ENCODE data around the gene CEP72. TPM values are rescaled to one million over a fixed set of nuclear protein-coding genes. Genes with fewer than 3 reads are reported as not detected.
"Not testable (repeated sequence)": the region's sequence is repeated elsewhere in the genome, so short reads cannot be mapped to it uniquely, and the experiment has no call there.

Gene CEP72
- total RNA-seq, 1 experiment from 2014 or later = 56.5 TPM

GRCh38 chr5:691817-692528 lies 79.8 kb downstream of the CEP72 start:
- Mint-ChIP-seq H3K4me3 (ENCODE audit: low read depth, unreplicated experiment) (peak overlapping the region; percentile 51), H3K36me3 (ENCODE audit: insufficient read depth, unreplicated experiment) (no peaks in the 10 kb centered on the region), H3K9me3 (ENCODE audit: low read depth, unreplicated experiment) (no peaks in the 10 kb centered on the region), H3K27me3 (ENCODE audit: unreplicated experiment) (peaks cover 10% of the 10 kb centered on the region), H3K27ac (ENCODE audit: unreplicated experiment) (no peak overlapping the region), H3K4me1 (ENCODE audit: low read depth, unreplicated experiment) (no peaks in the 10 kb centered on the region)
- no peak for DNase-seq
- BruUV-seq (replicated peaks) = no TSS peak
- TF ChIP-seq, protein P1, sequence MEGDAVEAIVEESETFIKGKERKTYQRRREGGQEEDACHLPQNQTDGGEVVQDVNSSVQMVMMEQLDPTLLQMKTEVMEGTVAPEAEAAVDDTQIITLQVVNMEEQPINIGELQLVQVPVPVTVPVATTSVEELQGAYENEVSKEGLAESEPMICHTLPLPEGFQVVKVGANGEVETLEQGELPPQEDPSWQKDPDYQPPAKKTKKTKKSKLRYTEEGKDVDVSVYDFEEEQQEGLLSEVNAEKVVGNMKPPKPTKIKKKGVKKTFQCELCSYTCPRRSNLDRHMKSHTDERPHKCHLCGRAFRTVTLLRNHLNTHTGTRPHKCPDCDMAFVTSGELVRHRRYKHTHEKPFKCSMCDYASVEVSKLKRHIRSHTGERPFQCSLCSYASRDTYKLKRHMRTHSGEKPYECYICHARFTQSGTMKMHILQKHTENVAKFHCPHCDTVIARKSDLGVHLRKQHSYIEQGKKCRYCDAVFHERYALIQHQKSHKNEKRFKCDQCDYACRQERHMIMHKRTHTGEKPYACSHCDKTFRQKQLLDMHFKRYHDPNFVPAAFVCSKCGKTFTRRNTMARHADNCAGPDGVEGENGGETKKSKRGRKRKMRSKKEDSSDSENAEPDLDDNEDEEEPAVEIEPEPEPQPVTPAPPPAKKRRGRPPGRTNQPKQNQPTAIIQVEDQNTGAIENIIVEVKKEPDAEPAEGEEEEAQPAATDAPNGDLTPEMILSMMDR (IDR thresholded peaks at IDR 0.05; ENCODE audit: unreplicated experiment) = no peak
- intact Hi-C loops (cut with micrococcal nuclease; ENCODE audit: unreplicated experiment) = no loop called here
- CTCF ChIA-PET = no interaction called here

GRCh38 chr5:692529-693041 lies 80.4 kb downstream of the CEP72 start:
- DNase-seq; H3K4me1 Mint-ChIP-seq (ENCODE audit: low read depth, unreplicated experiment); H3K36me3 Mint-ChIP-seq (ENCODE audit: insufficient read depth, unreplicated experiment); CTCF ChIA-PET; H3K27ac Mint-ChIP-seq (ENCODE audit: unreplicated experiment); H3K9me3 Mint-ChIP-seq (ENCODE audit: low read depth, unreplicated experiment); BruUV-seq (replicated peaks); intact Hi-C loops (cut with micrococcal nuclease; ENCODE audit: unreplicated experiment): not testable (repeated sequence)
- peak overlapping the region; percentile 51 for H3K4me3 Mint-ChIP-seq (ENCODE audit: low read depth, unreplicated experiment)
- H3K27me3 Mint-ChIP-seq (ENCODE audit: unreplicated experiment) = peaks cover 15% of the 10 kb centered on the region

- H3K27ac Mint-ChIP-seq (ENCODE audit: unreplicated experiment); CTCF ChIA-PET; H3K4me1 Mint-ChIP-seq (ENCODE audit: low read depth, unreplicated experiment); intact Hi-C loops (cut with micrococcal nuclease; ENCODE audit: unreplicated experiment); H3K9me3 Mint-ChIP-seq (ENCODE audit: low read depth, unreplicated experiment); BruUV-seq (replicated peaks); H3K36me3 Mint-ChIP-seq (ENCODE audit: insufficient read depth, unreplicated experiment): not testable (repeated sequence)
- Mint-ChIP-seq H3K27me3 (ENCODE audit: unreplicated experiment) (peaks cover 24% of the 10 kb centered on the region), H3K4me3 (ENCODE audit: low read depth, unreplicated experiment) (peak within 1 kb of the TSS; percentile 51)
- DNase-seq = peak; percentile 92
Observed at GRCh38 chr5:693271-694041, 81.3 kb downstream of the CEP72 start, which contains the start of gene TPPP. TPPP (minus strand) TSS chr5:693352; CDS start chr5:678060, 15,292 bp downstream.

GRCh38 chr5:694042-694431 lies 81.9 kb downstream of the CEP72 start:
- intact Hi-C loops (cut with micrococcal nuclease; ENCODE audit: unreplicated experiment); BruUV-seq (replicated peaks); H3K4me1 Mint-ChIP-seq (ENCODE audit: low read depth, unreplicated experiment); H3K27ac Mint-ChIP-seq (ENCODE audit: unreplicated experiment); H3K9me3 Mint-ChIP-seq (ENCODE audit: low read depth, unreplicated experiment); DNase-seq; CTCF ChIA-PET; H3K36me3 Mint-ChIP-seq (ENCODE audit: insufficient read depth, unreplicated experiment): not testable (repeated sequence)
- peak overlapping the region; percentile 51 for H3K4me3 Mint-ChIP-seq (ENCODE audit: low read depth, unreplicated experiment)
- peaks cover 30% of the 10 kb centered on the region for H3K27me3 Mint-ChIP-seq (ENCODE audit: unreplicated experiment)

DNA sequence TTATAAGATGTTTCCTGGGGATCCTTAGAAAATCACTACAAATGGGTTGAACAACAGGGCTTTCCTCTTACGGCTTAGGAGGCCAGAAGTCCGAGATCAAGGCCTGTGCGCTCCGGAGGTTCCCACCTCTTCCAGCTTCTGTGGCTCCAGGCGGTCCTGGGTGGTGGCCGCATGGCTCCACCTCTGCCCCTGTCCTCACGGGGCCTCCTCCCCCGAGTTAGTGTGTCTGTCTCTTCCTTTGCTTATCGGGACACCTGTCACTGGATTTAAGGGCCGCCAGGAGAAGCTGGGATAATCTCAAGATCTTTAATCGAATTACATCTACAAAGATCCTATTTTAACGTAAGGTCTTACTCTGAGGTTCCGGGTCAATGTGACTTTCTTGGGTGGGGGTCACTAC lies 83.3 kb downstream of the CEP72 start:
- H3K4me3 Mint-ChIP-seq (ENCODE audit: low read depth, unreplicated experiment); H3K27ac Mint-ChIP-seq (ENCODE audit: unreplicated experiment); H3K9me3 Mint-ChIP-seq (ENCODE audit: low read depth, unreplicated experiment); CTCF ChIA-PET; H3K4me1 Mint-ChIP-seq (ENCODE audit: low read depth, unreplicated experiment); H3K36me3 Mint-ChIP-seq (ENCODE audit: insufficient read depth, unreplicated experiment); DNase-seq; BruUV-seq (replicated peaks): not testable (repeated sequence)
- peaks cover 34% of the 10 kb centered on the region for H3K27me3 Mint-ChIP-seq (ENCODE audit: unreplicated experiment)
- intact Hi-C loops (cut with micrococcal nuclease; ENCODE audit: unreplicated experiment) = loop anchor here (5.0 kb wide), 1 partner anchor 97 kb away; no protein-coding TSS in a partner anchor

DNA sequence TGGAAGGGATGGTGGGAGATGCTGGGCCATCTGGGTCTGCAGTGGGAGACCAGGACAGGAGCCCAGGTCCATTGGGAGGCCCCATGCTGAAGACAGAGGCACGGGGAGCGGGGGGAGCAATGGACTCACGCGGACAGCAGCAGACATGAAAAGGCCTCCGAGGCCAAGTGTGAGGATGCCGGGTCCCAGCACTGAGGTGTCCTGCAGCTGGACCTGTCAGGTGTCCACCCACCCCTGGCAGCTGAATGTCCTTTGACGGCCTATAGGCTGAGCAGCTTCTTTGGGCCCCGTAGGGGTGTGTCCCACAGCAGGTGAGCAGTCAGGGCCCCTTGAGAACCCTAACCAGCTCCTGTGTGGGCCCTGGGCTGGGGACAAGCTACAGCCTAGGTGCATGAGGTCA lies 84.1 kb downstream of the CEP72 start:
- H3K9me3 Mint-ChIP-seq (ENCODE audit: low read depth, unreplicated experiment); BruUV-seq (replicated peaks); CTCF ChIA-PET; H3K4me1 Mint-ChIP-seq (ENCODE audit: low read depth, unreplicated experiment); H3K4me3 Mint-ChIP-seq (ENCODE audit: low read depth, unreplicated experiment); DNase-seq; H3K36me3 Mint-ChIP-seq (ENCODE audit: insufficient read depth, unreplicated experiment); H3K27ac Mint-ChIP-seq (ENCODE audit: unreplicated experiment): not testable (repeated sequence)
- peaks cover 34% of the 10 kb centered on the region for H3K27me3 Mint-ChIP-seq (ENCODE audit: unreplicated experiment)
- intact Hi-C loops (cut with micrococcal nuclease; ENCODE audit: unreplicated experiment) = loop anchor here (5.0 kb wide), 1 partner anchor 96 kb away; no protein-coding TSS in a partner anchor

GRCh38 chr5:696753-697702 lies 84.9 kb downstream of the CEP72 start:
- peaks cover 34% of the 10 kb centered on the region for H3K27me3 Mint-ChIP-seq (ENCODE audit: unreplicated experiment)
- DNase-seq; H3K4me1 Mint-ChIP-seq (ENCODE audit: low read depth, unreplicated experiment); H3K27ac Mint-ChIP-seq (ENCODE audit: unreplicated experiment); H3K4me3 Mint-ChIP-seq (ENCODE audit: low read depth, unreplicated experiment); H3K9me3 Mint-ChIP-seq (ENCODE audit: low read depth, unreplicated experiment); H3K36me3 Mint-ChIP-seq (ENCODE audit: insufficient read depth, unreplicated experiment); BruUV-seq (replicated peaks); CTCF ChIA-PET: not testable (repeated sequence)
- intact Hi-C loops (cut with micrococcal nuclease; ENCODE audit: unreplicated experiment) = loop anchor here (5.0 kb wide), 1 partner anchor 95 kb away; no protein-coding TSS in a partner anchor

Data from Calu3 (cell line).